Activated T-cell treated with anti-CD3 and anti-CD28 coated beads for 1 hour (primary cell): Measurements from ENCODE around the gene MUS81.
A peak's percentile ranks its signal among the peaks of the same experiment; 100 is the strongest.
"Not testable (repeated sequence)": the region's sequence is repeated elsewhere in the genome, so short reads cannot be mapped to it uniquely, and the experiment has no call there.

Source experiments
- DNase-seq: peaks from one replicate; pipeline ENCODE4 v3.0.0-alpha.2; 2020; ENCODE audit warnings: low read depth

The MUS81 gene

DNA sequence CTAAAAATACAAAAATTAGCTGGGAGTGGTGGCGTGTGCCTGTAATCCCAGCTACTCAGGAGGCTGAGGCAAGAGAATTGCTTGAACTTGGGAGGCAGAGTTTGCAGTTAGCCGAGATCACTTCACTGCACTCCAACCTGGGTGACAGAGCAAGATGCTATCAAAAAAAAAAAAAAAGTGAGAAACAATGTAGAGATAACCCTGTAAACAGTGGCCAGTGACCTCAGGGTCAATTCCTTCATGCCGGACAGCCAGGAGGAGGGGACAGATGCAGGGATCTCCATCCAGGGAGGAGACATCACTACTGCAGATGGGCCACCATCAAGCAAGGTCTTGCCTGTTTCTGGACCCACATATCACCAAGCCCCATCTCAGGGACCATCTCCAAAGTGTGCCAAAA is 12.5 kb upstream of the MUS81 start:
- DNase-seq, result no peak

DNA sequence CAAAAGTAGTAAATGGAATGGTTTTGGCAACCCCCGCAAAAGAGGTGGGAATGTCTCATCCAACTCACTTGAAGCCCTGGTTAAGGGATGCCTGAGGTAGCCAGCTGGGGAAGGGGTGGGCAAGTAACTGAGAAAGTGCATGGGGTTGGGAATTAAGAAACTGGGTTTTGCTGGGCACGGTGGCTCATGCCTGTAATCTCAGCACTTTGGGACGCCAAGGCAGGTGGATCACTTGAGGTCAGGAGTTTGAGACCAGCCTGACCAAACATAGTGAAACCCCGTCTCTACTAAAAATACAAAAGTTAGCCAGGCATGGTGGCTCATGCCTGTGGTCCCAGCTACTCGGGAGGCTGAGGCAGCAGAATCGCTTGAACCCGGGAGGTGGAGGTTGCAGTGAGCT is 11.5 kb upstream of the MUS81 start:
- DNase-seq, result not testable (repeated sequence)

DNA sequence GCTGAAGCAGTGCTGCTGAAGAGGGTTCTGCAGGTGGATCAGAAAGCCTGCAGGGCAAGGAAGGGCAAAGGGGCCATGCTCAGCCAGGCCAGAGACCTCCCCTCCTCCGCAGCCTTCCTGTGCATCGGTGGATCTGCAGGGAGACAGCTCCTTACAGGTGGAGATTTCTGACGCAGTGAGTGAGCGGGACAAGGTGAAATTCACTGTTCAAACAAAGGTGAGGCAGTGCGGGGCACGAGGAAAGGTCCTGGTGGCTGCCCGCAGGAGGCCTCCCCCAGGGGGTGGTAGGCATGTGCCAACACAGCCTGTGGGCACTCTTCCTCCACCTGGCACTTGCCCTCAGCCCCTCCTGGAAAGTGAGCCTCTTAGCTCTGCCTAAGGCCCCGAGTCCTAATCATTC is 10.9 kb upstream of the MUS81 start:
- DNase-seq, result no peak

DNA sequence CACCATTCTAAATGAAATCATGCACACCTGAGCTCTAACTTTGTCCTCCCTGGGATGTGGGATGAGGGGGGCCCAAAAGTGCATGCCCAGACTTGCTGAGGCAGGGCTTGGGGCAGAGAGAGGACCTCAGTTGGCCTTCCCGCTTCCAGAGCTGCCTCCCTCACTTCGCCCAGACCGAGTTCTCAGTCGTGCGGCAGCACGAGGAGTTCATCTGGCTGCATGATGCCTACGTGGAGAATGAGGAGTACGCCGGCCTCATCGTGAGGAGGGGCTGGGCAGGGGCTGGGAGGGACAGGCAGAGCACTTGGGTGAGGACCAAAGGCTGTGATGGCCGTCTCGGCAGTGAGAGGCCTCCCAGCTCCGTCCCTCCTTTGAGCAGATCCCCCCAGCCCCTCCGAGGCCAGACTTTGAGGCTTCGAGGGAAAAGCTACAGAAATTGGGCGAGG is 10.4 kb upstream of the MUS81 start:
- no peak for DNase-seq

DNA sequence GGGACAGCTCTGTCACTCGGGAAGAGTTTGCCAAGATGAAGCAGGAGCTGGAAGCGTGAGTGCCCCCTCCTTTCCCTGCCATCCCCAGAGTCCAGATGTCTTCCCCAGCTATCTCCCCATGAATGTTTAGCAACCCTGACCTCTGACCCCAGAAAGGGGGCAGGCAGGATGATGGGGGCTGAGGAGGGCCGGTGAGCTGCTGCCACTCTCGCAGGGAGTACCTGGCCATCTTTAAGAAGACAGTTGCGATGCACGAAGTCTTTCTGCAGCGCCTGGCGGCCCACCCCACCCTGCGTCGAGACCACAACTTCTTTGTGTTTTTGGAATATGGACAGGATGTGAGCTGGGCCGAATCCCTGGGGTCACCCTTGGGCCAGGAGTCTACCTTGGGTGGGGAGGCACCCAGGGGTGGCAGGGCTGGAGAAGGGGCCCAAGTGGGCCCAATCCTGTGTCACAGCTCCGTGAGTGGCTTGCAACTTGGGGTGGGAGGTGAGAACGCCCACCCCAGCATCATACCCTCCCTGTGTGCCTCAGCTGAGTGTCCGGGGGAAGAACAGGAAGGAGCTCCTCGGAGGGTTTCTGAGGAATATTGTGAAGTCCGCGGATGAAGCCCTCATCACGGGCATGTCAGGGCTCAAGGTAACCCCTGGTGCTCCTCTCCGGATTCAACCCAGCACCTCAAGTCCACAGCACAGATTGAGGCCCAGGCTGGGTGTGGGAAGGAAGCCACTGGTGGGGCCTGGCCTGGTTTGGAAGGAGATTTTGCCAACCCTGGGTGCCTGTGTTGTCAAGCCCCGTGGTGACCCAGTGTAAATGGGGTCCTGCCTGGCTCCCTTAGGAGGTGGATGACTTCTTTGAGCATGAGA is 9.8 kb upstream of the MUS81 start:
- no peak for DNase-seq

DNA sequence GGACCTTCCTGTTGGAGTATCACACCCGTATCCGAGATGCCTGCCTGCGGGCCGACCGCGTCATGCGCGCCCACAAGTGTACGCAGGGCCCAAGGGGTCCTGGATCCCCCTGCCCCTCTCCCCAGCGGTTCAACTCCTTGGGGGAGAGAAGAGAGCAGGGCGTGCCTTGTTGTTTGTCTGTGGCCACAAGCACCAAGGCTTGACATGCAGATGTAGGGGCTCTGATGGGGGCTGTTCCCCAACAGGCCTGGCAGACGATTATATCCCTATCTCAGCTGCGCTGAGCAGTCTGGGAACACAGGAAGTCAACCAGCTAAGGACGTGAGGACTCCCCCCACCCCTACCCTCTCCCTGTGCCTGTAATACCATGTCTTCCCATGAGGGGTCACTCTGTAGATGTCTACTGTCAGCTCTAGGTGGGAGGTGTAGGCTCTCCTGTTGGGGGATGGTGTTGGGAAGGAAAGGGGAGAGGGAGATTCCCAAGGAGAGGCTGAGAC is 9.1 kb upstream of the MUS81 start:
- no peak for DNase-seq

DNA sequence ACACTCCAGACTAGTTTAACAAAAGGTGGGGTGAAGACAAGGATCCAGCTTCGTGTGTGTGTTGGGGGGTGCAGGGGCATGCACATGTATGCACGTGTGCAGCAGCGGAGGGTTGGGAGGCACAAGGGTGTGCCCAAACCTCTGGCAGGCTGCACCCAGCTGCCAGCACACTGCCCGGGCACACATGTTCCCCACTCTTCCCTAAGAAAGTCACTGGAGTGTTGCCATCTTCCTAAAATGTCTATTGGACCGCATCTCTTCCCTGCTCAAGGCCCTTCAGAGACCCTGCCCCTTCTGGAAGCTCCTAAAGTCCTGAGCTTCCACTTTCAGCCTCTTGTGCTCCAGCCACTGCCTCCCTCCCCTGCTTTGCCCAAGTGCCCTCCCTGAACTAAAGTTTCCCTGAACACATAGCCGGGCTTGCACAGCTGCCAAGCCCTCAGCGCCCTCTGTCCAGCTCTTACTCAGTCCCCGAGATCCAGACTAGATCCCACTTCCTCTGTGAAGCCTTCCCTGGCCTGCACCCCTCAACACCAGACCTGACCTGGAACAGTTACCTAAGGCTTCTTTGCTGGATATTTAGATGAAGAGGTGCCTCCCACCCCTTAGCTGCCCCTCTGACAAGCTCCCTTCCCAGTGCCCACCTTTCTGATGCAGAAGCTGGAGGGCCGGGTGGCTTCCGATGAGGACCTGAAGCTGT is 8.3 kb upstream of the MUS81 start:
- DNase-seq, result no peak

DNA sequence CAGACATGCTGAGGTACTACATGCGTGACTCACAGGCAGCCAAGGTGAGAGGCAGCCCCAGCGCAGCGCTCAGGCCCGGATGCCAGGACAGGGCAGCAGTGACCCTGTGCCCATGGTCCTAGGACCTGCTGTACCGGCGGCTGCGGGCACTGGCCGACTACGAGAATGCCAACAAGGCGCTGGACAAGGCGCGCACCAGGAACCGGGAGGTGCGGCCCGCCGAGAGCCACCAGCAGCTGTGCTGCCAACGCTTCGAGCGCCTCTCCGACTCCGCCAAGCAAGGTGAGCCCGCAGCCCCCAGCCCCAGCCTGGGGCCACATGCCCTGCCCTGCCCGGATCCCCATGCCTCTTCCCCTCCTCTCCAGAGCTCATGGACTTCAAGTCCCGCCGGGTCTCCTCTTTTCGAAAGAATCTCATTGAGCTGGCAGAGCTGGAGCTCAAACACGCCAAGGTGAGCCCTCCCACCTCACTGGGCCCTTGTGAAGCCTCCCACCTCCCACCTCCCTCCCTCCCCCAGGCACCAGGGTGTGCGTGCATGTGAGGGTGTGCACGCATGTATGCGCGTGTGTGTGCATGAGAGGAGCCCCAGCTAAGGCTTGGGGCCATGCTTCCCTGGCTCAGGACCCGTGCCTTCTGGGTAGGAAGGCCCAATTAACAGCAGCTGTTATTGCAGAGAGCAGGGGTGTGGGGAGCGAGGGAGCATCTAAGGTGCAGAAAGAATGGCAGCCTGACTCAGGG is 7.6 kb upstream of the MUS81 start:
- no peak for DNase-seq

DNA sequence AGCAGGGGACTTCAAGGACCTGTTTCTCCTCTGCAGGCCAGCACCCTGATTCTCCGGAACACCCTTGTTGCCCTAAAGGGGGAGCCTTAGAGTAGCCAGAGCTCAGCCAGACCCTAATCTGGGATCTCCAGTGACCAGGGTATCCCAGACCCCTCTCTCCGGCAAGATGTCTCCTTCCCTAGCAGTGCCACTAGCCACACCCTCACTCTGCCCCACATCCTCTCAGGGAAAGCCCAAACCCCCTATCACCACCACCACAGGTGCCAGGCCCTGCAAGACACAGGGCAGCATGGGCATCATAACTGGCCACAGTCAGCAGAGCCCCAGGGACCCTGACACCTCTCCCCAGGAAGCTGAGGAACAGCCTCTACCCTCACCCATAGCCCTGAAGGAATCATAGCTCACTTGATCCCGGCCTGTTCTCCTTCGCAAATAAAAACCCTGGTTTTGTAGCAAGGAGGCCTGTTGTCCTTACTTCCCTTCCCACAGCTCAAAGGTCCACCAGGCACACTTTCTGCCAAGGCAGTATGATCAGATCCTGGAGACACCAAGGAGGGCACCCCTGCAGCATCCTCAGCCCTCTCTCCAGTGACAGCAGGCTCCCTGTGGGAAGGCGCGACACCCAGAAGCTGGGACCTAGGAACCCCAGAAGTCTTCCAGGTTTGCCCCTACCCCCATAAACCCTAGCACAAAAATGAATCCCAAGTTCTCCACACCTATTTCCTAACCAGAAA is 6.8 kb upstream of the MUS81 start:
- no peak for DNase-seq

DNA sequence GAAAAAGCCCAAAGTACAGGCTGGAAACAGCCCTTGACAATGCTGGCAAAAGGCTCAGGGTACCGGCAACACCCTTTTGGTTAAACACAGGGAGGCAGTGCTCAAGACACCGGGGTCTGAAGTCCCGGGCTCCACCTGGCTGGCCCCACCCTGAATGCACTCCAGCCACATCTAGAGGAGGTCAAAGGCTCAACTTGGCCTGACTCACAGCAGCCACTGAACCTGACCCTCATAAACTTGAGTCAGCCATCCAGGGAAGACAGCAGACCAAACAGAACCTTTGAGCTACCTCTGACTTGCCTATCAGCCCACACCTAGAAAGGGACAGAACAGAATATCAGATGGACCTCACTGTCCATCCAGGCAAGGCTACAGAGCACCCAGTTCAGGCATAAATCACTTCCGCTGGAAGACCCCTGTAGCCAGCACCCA is 6.1 kb upstream of the MUS81 start:
- DNase-seq, result no peak

DNA sequence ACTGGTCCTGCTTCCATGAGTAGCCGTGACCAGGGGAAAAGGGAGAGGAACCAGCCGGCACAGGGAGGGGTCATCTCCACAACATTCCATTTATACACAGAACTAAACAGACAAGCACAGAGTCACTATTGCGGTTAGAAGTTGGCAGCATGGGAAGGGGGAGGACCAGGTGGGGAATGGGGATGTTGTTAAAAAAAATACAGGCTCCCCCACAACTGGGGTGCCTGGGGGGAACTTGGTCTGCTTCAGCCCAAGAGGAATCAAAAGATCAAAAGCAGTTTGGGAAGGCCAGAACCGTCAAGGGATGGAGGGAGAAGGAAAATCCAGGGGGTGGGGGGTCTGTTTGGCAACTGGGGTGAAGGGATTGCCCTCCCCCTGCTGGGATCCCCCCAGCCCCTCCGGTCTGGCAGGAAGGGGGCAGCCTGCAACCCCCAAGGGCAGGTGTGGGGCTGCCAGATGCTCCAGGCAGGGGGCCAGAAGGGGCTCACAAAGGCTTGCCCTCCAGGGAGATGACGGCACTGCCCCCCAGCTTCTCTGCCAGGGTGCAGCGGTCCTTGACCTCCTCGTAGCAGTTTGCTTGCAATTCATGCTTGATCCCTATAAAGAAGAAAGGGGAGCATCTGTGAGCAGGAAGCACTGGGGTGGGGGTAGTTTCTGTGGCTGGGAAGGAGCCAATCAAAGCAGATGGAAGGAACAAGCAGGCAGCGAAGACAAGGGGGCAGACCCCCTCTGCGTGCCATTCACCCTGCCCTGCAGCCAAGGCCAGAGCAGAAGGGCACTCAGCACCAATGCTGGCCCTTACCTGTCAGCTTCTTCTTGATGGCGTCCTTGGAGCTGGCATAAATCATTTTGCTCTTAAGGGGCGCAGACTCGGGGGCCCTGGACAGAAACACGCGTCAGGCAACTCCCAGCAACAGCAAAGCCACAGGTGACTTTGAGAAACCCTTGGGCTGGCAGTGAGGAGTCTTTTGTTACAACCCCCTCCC is 5.1 kb upstream of the MUS81 start:
- DNase-seq, result no peak

DNA sequence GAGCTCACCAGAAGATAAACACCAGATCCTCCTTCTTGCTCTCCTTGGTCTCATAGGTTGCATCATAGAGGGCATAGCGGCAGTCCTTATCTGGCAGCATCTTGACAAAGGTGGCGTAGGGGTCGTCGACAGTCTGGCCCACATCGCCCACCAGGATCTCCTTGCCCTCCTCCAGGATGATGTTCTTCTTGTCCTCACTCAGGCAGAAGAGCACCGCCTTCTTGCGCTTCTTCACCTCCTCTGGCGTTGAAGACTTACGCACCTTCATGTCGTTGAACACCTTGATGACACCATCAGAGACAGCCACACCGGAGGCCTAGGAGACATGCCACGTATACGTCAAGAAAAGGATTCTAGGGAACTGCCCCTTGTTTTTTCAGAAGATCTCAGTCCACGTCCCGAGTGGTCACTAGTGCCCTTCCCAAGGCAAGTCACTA is 4.3 kb upstream of the MUS81 start:
- no peak for DNase-seq

DNA sequence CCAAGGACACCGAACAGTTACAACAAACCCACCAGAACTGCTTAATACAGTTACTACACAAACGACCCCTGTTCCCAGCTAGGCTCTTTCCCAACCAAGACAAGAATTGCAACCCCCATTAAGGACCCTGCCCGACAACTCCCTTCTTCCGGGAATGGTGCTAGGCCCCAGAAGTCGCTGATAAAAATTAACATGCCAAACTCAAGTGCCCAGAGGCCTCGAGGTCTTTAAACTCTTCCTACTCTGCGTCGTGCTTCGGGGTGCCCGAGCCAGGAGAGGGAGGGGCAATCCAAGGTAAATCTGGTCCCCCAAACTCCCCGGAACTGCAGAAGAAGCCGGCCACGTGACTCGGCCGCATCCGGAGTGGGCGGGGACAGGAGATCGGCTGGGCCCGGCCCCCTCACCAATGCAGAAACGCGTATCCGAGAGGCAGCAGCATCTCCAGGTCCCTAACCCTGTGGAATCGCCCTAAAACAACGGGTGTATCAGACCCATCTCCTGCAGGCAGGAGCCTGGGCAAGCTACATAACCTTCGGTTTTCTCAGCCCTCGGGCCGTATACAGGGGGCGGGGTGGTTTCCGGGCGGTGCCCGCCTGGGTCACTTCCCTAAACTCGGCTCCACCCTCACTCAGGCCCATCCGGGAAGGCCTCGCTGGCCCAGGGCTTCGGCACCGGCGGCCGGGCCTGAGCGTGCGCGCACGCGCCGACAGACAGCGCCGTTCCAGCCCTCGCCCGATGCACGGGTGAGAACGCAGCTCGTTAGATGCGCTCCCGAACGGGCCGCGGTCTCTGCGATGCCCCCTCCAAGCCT is 3.3 kb upstream of the MUS81 start:
- DNase-seq, result peak; percentile 76

DNA sequence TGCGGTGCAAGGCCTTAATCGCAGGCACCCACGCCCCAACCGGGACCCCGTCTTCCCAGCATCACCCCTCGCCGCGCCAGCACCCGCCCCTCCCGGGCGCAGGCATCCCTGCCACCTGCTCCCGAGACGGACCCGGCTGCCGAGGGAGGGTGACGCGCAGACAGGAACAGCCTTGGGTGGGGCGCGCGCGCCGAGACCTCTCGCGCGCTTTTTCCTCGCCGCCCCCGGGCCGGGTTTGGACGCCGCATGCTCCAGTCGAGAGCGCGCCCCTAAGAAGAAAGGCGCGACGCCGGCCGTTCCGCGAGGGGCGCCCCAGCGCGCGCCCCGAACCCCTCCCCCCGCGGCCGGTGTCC is 2.8 kb upstream of the MUS81 start:
- DNase-seq, result peak; percentile 61

DNA sequence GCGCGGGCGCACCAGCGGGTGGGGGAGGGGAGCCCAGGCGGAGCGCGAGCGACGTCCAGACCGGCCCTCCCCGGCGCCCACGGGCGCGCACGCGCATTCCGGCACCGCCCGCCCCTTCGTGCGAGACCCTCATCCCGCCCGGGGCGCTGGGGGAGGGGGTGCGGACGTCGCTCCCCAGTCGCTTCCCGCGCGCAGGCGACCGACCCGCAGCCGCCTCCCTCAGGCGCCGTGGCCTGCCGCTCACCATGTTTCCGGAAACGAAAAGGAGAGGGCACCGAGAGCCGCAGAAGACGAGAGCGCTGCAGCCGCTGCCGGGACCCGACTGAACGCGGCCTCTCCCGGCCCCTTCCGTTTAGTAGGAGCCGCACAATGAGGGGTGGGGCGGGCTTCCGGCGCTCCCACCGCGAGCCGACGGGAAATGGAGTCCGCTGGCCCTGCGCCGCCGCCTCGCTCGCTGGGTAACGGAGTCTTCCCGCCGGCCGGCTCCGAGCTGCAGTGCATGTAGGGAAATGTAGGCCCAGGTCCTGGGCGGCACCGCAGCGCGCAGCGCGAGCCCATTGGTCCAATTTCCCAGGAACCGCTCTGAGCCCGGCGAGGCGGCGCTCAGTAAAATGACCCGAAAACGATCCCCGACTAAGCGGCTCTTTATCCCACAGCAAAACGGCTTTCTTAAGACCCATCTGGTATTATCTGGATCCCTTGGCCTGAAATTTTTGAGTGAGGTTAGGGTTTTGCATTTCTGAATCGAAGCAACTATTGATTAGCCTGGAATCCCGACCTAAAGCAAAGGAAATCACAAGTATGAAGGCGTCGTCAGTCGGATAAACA is 2.2 kb upstream of the MUS81 start, which contains the start of gene CFL1:
Gene CFL1 (minus strand): TSS at position 328 of the 828 bp plus-strand sequence. CDS start 81 bp downstream, at position 247.
- DNase-seq, result peak; percentile 94

DNA sequence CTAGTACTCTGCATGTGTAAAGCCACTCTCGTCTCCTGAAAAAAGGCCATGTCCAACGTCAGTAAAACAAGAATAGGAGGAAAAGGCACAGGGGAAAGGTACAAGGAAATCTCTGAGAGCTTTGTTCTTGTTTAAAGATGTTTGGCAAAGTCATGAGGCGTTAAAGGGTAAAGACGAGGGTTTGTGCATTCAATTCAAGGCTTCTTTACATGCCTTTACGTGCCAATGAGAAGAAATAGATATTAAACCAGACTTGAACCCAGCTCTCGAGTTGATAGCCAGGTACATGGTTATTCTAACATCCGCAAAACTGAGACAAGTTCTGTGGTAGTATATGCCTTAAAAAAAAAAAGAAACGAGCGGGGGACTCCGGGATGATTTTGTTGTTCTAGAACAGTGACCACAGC is 1.5 kb upstream of the MUS81 start:
- no peak for DNase-seq

DNA sequence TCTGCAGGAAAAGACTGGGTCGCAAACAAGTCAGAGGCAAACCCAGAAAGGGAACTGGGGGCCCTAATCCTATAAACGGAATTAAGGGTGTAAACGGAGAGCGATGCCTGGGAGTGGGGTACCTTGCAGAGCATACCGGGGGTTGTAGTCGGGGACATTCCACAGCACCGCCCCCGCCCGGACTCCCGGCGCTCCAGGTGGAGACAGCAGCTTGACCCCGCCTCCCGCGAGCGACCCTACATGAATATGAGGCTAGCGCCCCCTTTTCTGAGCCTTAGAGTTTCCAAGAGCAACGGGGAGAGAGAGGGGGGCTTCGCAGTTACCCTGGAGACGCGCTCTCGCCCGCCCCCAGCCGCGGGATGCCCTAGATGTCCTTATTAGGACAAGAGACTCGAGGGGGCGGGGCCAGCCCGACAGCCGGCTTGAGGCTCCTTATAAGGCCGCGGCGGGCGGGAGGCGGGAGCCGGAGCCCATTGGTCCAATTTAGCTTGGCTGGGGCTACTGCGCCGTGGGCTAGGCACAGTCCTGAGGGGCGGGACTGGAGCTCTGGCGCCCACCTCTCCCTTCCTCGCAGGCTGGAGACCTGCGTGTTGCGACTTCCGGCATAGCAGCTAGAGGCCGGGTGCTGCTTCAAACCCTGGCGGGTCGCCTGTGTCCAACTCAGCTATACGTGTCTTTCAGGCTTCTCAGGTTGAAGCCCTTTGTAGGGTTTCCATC is 980 bp upstream of the MUS81 start:
- peak; percentile 97 for DNase-seq

DNA sequence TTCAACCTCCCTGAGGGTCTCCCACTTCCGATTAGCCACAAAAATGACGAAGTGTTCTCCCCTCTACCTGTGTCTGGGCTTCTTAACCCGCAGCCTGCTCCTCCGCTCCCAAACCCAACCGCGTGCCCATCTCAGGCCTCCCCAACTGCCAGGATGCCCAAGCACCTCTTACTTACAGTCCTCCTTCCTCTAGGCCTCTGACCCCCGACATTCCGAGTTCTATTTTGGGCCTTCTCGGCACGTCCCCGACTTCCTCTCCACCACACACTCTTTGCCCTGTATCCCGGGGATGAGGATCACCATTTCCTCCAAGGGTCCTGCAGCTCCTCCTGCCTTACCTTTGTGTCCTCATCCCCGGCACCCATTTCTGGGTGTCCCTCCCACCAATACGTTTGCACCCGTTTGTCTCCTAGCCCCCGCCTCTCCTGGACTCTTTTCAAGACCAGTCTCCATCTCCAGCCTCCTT is 388 bp upstream of the MUS81 start:
- peak; percentile 30 for DNase-seq
